ENCODE measurements around the gene RAD51B. TPM values are rescaled to one million over a fixed set of nuclear protein-coding genes. Genes with fewer than 3 reads are reported as not detected.
A peak's percentile ranks its signal among the peaks of the same experiment; 100 is the strongest.

Gene RAD51B
- total RNA-seq, 1 donor from 2014 or later, result 16.7 TPM

DNA sequence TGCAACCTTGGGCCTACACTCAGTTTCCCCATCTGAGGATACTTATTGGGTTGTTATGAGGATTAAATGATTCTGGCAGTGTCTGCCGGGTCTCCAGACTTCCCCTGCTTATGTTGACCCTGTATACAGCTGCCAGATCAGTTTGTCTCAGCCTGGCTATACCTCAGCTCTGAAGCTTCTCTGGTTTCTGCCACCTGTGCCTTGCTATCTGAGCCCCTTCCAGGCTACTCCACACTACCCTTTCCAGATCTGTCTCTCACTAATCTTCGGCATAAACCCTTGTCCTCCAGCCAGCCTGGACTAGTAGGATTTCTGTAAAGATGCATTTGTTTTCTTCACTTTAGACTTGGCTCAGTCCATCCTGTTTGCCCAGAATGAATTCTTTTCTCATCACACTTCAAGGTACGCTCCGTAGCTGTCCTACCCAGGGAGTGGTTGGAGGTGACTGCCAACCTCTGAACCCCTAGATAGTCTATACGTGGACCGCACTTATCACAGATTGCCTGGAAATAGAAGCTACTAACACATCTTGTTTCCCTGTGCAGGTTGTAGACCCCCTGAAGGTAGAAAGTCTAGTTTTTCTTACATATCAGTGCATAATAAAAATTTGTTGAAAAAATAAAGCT, 422.4 kb downstream of the RAD51B start:
- Mint-ChIP-seq H3K4me3 (no peak overlapping the region), H3K27ac (ENCODE audit: unreplicated experiment) (no peak overlapping the region), H3K4me1 (peaks cover 55% of the 10 kb centered on the region), H3K36me3 (ENCODE audit: low read depth) (no peaks in the 10 kb centered on the region), H3K9me3 (no peaks in the 10 kb centered on the region), H3K27me3 (ENCODE audit: low read depth) (no peaks in the 10 kb centered on the region)
- no peak for DNase-seq (ENCODE audit: low read depth, low spot score)
- TF ChIP-seq, protein P1, sequence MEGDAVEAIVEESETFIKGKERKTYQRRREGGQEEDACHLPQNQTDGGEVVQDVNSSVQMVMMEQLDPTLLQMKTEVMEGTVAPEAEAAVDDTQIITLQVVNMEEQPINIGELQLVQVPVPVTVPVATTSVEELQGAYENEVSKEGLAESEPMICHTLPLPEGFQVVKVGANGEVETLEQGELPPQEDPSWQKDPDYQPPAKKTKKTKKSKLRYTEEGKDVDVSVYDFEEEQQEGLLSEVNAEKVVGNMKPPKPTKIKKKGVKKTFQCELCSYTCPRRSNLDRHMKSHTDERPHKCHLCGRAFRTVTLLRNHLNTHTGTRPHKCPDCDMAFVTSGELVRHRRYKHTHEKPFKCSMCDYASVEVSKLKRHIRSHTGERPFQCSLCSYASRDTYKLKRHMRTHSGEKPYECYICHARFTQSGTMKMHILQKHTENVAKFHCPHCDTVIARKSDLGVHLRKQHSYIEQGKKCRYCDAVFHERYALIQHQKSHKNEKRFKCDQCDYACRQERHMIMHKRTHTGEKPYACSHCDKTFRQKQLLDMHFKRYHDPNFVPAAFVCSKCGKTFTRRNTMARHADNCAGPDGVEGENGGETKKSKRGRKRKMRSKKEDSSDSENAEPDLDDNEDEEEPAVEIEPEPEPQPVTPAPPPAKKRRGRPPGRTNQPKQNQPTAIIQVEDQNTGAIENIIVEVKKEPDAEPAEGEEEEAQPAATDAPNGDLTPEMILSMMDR (conservative IDR thresholded peaks at IDR 0.05), result no peak

DNA sequence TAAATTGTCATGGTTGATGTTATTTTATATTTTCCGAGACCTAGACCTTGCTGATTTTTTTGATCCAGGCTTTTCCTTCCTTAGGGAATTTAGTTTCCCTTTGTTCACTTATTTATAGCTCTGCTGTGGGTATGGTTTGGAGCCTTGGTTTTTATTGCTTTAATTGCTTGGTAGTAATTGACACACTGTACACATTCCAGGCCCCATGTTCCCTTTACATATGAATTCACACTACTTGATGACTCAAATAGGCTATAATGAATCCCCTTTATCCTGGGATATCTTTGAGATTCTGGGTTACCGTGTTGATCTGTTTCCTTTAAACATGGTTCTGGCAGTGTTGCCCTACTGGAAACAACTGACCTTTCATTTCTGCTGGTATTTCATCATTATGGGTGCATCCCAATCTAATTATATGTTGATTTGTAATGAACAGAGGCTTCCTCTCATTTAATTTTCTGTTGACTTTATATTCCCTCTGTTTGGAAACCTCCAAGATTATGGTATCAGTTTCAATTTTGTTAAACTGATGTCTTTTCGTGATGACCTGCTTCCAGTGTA, 424.0 kb downstream of the RAD51B start:
- DNase-seq (ENCODE audit: low read depth, low spot score), result no peak
- Mint-ChIP-seq H3K4me3 (no peak overlapping the region), H3K9me3 (no peaks in the 10 kb centered on the region), H3K27me3 (ENCODE audit: low read depth) (no peaks in the 10 kb centered on the region), H3K36me3 (ENCODE audit: low read depth) (no peaks in the 10 kb centered on the region), H3K27ac (ENCODE audit: unreplicated experiment) (peak overlapping the region; percentile 10), H3K4me1 (peaks cover 71% of the 10 kb centered on the region)
- TF ChIP-seq, protein P1 (conservative IDR thresholded peaks at IDR 0.05), result no peak

DNA sequence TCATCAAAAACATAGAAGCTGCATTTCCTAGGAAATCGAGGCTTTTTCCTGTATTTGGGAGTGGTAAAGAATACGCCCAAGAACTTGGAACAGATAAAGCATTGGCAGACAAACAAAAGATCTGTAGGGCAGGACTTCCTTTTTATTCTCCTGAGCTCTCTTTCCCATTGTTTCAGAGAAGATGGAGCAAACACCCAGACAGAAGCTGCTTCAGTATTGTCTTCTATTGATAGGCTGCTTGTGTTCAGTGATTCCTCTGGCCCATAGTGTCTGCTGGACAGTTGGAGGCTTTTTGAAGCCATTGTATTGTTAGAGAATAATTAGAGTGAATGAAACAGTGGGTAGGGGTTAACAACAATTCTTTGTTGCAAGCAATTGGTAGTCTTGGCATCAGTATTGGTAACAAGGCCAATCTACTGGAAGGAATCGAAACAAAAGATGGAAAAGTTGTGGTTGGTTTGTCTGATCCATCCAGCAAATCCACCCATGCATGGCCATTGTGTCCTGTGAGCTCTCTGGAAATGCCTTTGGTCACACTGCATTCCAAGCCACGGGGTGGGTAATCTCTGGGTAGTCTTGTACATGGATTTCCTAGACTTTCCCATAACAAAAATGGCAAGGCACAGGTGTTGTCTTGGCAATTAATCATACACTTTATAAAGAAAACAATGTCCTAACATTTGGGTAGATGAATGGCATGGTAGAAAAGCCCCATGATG, 424.8 kb downstream of the RAD51B start:
- H3K9me3 Mint-ChIP-seq, result no peaks in the 10 kb centered on the region
- H3K4me1 Mint-ChIP-seq, result peaks cover 78% of the 10 kb centered on the region
- peak overlapping the region; percentile 29 for H3K4me3 Mint-ChIP-seq
- TF ChIP-seq, protein P1 (conservative IDR thresholded peaks at IDR 0.05), result no peak
- H3K36me3 Mint-ChIP-seq (ENCODE audit: low read depth), result no peaks in the 10 kb centered on the region
- no peaks in the 10 kb centered on the region for H3K27me3 Mint-ChIP-seq (ENCODE audit: low read depth)
- no peak for DNase-seq (ENCODE audit: low read depth, low spot score)
- H3K27ac Mint-ChIP-seq (ENCODE audit: unreplicated experiment), result no peak overlapping the region

DNA sequence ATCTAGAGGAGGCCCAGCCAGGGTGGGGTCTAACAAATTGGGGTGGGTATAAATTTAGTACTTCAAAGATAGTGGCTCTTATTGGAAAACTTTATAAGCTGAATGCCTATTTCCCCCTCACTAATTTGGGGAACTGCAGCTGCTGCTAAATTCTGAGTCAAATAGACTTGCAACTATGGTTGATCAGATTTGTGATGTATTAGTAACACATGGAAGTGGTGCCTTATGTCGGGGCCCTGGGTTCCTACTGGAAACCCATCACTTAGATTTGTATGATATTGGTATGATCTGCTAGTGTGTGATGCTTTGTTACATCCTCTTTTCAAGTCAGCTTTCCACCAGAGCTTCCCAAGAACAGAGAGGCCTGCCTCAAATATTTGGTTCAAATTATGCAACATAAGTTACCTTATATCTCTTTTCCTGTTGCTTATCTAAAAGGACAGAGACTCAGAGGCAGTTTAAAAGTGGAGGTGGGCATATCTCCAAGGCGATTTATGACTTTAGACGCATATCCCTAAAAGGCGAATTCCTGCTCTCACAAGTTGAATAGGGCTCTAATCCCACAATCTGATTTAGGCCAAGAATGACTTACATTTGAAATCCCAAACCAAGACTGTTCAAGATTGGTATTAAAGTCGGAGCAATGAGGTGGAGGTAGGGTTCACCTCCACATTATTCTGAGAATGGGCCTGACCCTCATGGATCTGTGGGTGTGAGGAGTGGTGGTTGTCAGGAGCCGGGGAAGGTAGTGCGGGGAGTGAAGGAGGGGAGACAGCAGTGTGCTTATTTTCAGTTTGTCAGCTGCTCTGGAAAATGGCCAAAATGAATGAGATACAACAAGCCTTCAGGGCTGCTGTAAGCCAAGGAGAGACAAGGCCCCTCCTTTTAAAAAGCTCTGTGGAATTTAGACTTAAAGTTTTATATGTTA, 425.8 kb downstream of the RAD51B start:
- DNase-seq (ENCODE audit: low read depth, low spot score), result no peak
- no peaks in the 10 kb centered on the region for H3K36me3 Mint-ChIP-seq (ENCODE audit: low read depth)
- TF ChIP-seq, protein P1 (conservative IDR thresholded peaks at IDR 0.05), result no peak
- H3K27ac Mint-ChIP-seq (ENCODE audit: unreplicated experiment), result peak overlapping the region; percentile 92
- H3K4me1 Mint-ChIP-seq, result peaks cover 80% of the 10 kb centered on the region
- no peaks in the 10 kb centered on the region for H3K9me3 Mint-ChIP-seq
- H3K27me3 Mint-ChIP-seq (ENCODE audit: low read depth), result no peaks in the 10 kb centered on the region
- H3K4me3 Mint-ChIP-seq, result no peak overlapping the region

- no peak for DNase-seq (ENCODE audit: low read depth, low spot score)
- no peaks in the 10 kb centered on the region for H3K36me3 Mint-ChIP-seq (ENCODE audit: low read depth)
- TF ChIP-seq, protein P1 (conservative IDR thresholded peaks at IDR 0.05), result no peak
- H3K9me3 Mint-ChIP-seq, result no peaks in the 10 kb centered on the region
- no peaks in the 10 kb centered on the region for H3K27me3 Mint-ChIP-seq (ENCODE audit: low read depth)
- H3K4me3 Mint-ChIP-seq, result no peak overlapping the region
- peak overlapping the region; percentile 77 for H3K27ac Mint-ChIP-seq (ENCODE audit: unreplicated experiment)
- H3K4me1 Mint-ChIP-seq, result peaks cover 82% of the 10 kb centered on the region
Observed at GRCh38 chr14:68246074-68246785, 426.7 kb downstream of the RAD51B start.
